ENCODE results near the gene RXFP4.

DNA sequence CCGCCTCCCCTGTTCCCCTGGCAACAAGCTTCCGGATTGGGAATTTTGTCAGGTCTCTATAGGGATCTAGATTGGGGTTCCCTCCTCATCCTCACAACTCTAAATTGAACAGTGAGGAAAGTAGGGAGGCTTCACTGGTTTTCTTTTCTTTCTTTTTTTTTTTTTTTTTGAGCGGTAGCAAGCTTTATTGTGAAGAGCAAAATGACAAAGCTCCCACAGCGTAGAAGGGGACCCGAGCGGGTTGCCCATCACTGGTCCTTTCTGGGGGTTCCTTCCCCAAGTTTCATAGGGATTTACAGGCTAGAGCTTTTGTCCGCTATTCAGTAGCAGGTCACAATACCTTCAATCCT is 26.6 kb downstream of the RXFP4 start:
- TF ChIP-seq, protein P1, sequence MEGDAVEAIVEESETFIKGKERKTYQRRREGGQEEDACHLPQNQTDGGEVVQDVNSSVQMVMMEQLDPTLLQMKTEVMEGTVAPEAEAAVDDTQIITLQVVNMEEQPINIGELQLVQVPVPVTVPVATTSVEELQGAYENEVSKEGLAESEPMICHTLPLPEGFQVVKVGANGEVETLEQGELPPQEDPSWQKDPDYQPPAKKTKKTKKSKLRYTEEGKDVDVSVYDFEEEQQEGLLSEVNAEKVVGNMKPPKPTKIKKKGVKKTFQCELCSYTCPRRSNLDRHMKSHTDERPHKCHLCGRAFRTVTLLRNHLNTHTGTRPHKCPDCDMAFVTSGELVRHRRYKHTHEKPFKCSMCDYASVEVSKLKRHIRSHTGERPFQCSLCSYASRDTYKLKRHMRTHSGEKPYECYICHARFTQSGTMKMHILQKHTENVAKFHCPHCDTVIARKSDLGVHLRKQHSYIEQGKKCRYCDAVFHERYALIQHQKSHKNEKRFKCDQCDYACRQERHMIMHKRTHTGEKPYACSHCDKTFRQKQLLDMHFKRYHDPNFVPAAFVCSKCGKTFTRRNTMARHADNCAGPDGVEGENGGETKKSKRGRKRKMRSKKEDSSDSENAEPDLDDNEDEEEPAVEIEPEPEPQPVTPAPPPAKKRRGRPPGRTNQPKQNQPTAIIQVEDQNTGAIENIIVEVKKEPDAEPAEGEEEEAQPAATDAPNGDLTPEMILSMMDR (IDR thresholded peaks at IDR 0.05) = no peak
- TF ChIP-seq POLR2A (IDR thresholded peaks at IDR 0.05) = no peak

All from testis (tissue), 2 donors.